BJ (cell line): Measurements from ENCODE around the gene DNAJC5. TPM values are rescaled to one million over a fixed set of nuclear protein-coding genes. Genes with fewer than 3 reads are reported as not detected.

Experiments
- CTCF ChIA-PET: fragments of 350-600 bp; formaldehyde crosslinking; extraction: SDS; loops from one replicate; lab custom pipeline; 2021; ENCODE audit warnings: antibody characterized with exemption, inconsistent platforms; lab: Yijun Ruan, JAX
- POLR2A ChIA-PET: fragments of 300-600 bp; sonication (Branson Sonifier 250); formaldehyde crosslinking; extraction: SDS; loops from one replicate; lab custom pipeline; 2021; ENCODE audit warnings: antibody characterized with exemption; lab: Charles Lee
- DNase-seq: peaks from one replicate; pipeline ENCODE4 v3.0.0-alpha.2; 2011; ENCODE audit warnings: low read depth
- H3K27me3 ChIP-seq: 2 replicates; pipeline ENCODE4 v1.6.0; 2011; ENCODE audit warnings: low read length; ENCODE audit not compliant: control insufficient read depth, insufficient read depth
- H3K36me3 ChIP-seq: 2 replicates; pipeline ENCODE4 v1.5.1; 2011; ENCODE audit warnings: low read length; ENCODE audit not compliant: control insufficient read depth, insufficient read depth
- H3K4me3 ChIP-seq: 2 replicates; pipeline ENCODE4 v1.5.1; 2011; ENCODE audit warnings: low read depth, mild to moderate bottlenecking, control low read depth, low read length
- polyA plus RNA-seq: library from polyadenylated mRNA; depleted of rRNA; stranded (reverse); fragments of >200 nt; gene quantifications from 2 replicates; pipeline ENCODE4 v1.2.3, GENCODE V29; 2011
- TF ChIP-seq, protein P1 (sequence below): IDR thresholded peaks from 2 replicates; pipeline ENCODE4 v1.5.1; 2011; ENCODE audit warnings: low read depth, mild to moderate bottlenecking, control low read depth, inconsistent platforms, low read length, moderate library complexity; ENCODE audit not compliant: insufficient read depth

DNAJC5 gene
- polyA plus RNA-seq, 1 experiment = 45.6 TPM

- H3K4me3 ChIP-seq = no peak overlapping the region
- H3K36me3 ChIP-seq = peaks cover 42% of the 10 kb centered on the region
- H3K27me3 ChIP-seq = no peaks in the 10 kb centered on the region
- ChIA-PET CTCF (no interaction called here), POLR2A (no interaction called here)
- TF ChIP-seq, protein P1, sequence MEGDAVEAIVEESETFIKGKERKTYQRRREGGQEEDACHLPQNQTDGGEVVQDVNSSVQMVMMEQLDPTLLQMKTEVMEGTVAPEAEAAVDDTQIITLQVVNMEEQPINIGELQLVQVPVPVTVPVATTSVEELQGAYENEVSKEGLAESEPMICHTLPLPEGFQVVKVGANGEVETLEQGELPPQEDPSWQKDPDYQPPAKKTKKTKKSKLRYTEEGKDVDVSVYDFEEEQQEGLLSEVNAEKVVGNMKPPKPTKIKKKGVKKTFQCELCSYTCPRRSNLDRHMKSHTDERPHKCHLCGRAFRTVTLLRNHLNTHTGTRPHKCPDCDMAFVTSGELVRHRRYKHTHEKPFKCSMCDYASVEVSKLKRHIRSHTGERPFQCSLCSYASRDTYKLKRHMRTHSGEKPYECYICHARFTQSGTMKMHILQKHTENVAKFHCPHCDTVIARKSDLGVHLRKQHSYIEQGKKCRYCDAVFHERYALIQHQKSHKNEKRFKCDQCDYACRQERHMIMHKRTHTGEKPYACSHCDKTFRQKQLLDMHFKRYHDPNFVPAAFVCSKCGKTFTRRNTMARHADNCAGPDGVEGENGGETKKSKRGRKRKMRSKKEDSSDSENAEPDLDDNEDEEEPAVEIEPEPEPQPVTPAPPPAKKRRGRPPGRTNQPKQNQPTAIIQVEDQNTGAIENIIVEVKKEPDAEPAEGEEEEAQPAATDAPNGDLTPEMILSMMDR = no peak
- no peak for DNase-seq
Observed at GRCh38 chr20:63889241-63890200, 5.4 kb upstream of the DNAJC5 start.

DNA sequence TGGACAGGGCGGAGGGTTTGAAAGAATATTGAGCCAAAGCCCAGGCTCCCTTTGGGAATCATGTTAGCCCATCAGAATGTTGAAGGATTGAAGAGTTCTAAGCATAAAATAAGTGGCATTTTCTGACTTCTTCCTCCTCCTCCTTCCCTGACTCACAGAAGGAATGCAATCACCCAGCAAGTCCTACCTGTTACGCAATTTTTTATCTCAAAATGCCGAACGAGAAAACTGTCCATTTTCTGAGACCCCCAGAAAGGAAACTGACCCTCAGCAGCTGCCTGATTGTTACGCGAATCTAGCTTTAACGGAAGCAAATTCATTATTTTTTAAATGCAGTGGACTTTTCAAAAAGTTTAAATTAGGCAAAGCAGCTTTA is 4.7 kb upstream of the DNAJC5 start:
- no peaks in the 10 kb centered on the region for H3K27me3 ChIP-seq
- TF ChIP-seq, protein P1 = no peak
- ChIA-PET CTCF (no interaction called here), POLR2A (no interaction called here)
- no peak for DNase-seq
- H3K4me3 ChIP-seq = no peak overlapping the region
- H3K36me3 ChIP-seq = peaks cover 37% of the 10 kb centered on the region

GRCh38 chr20:63890616-63891015 is 4.3 kb upstream of the DNAJC5 start:
- Histone ChIP-seq H3K36me3 (peaks cover 33% of the 10 kb centered on the region), H3K4me3 (no peak overlapping the region), H3K27me3 (no peaks in the 10 kb centered on the region)
- DNase-seq = no peak
- CTCF ChIA-PET = no interaction called here
- TF ChIP-seq, protein P1 = no peak
- POLR2A ChIA-PET = no interaction called here

GRCh38 chr20:63891061-63892002 is 3.6 kb upstream of the DNAJC5 start:
- POLR2A ChIA-PET = no interaction called here
- Histone ChIP-seq H3K36me3 (peaks cover 29% of the 10 kb centered on the region), H3K27me3 (no peaks in the 10 kb centered on the region), H3K4me3 (no peak overlapping the region)
- TF ChIP-seq, protein P1 = no peak
- CTCF ChIA-PET = no interaction called here
- no peak for DNase-seq

DNA sequence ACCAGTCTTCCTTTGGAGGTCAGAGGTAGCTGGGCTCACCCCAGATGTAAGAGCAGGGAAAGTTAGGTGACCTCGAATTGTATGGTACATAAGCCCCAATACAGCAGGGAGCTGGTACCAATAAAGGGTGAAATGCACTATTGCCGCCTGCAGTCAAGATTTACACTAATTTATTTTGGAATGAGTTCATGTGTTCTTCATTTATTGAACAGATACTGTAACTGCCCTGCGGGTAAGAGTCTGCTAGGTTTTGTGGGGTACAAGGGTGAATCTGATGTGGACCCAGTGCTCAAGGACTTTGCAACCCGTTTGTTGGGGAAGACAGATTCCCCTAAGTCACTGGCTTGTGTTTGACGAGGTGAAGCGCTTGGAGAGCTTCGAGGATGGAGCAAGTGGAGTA is 2.5 kb upstream of the DNAJC5 start:
- no peak for DNase-seq
- TF ChIP-seq, protein P1 = no peak
- Histone ChIP-seq H3K27me3 (no peaks in the 10 kb centered on the region), H3K4me3 (no peak overlapping the region), H3K36me3 (peaks cover 27% of the 10 kb centered on the region)
- ChIA-PET POLR2A (no interaction called here), CTCF (interaction anchor here (0.6 kb wide), 1 partner anchor 11 kb away, joined by 3 read pairs; no protein-coding TSS in a partner anchor)
